ENCODE measurements around the gene ATP10A.

The ATP10A gene

GRCh38 chr15:25686780-25687179, 176.3 kb downstream of the ATP10A start:
- intact Hi-C loops (cut with DNase I) = no loop called here
- peak in 1 of 42 donors; percentile 7 for DNase-seq

DNA sequence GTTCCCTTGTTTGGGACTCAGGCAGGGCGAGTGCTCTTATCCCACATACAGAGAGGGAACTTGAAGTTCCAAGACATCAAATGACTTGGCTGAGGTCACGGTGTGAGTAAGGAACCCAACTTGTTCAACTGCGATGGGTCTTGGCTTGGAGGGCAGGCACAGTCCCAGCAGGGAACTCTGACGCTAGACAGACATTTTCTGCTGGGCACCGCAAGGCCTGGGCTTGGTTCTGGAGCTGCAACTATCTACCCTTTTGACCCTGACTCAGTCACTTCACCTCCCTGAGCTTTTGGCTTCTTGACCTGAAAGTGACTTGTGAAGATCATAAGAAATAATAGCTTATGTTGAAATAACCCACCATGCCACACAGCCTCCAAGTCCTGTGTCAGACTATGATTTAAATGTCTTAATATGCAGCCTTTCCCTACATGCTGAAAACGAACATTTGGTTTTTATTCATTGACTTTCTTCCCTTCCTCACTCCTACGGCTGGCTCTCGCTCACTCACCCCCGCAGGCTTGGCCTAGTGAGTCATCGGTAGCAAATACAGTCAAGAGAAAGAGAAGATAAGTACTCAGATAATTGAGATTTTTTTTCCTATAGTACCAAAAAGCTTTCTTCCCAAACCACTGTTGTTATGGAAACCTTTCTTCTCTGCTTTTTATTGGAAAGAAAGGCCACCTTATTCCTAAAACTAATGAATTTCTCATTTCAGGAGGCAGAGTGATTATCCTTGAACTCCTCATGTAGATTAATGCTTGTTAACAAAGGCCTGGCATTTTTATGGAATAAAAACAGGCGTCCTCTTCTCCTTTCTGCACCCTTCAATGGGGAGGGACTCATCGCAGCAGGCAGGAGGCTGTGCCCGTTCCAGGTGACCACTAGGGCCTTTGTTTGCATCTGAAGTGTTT, 178.4 kb downstream of the ATP10A start:
- intact Hi-C loops (cut with DNase I) = no loop called here
- peak; percentile 35 to 92 (median 72) for DNase-seq

- intact Hi-C loops (cut with DNase I) = no loop called here
- DNase-seq = peak in 2 of 42 donors; percentile 8 to 27
These were observed 179.2 kb downstream of the ATP10A start for GRCh38 chr15:25683911-25684310.

DNA sequence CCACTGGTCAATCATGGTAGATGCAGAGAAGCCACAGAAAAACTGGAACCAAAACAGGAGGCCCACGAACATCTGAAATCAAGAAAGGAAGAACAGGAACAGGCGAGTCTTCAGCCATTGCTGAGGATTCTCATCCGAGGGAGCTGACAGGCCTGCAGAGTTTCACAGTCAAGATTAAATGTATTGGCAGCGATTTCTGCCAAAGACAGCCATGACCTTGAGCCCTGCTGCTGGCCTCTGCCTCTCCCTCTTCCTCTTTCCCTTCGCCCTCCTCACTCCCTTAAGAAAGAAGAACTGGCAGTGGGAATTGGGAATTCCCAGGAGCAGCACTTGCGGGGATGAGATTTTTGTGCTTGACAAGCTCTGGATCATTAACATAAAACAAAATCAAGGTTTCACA, 179.7 kb downstream of the ATP10A start:
- peak in 2 of 42 donors; percentile 5 to 18 for DNase-seq
- intact Hi-C loops (cut with DNase I) = no loop called here

- DNase-seq = peak in 8 of 42 donors; percentile 14 to 60 (median 36)
- intact Hi-C loops (cut with DNase I) = no loop called here
These were observed 180.8 kb downstream of the ATP10A start for GRCh38 chr15:25682340-25682739.

- DNase-seq = peak in 1 of 42 donors; percentile 26
- intact Hi-C loops (cut with DNase I) = no loop called here
These were observed 182.5 kb downstream of the ATP10A start for GRCh38 chr15:25680686-25681025.

DNA sequence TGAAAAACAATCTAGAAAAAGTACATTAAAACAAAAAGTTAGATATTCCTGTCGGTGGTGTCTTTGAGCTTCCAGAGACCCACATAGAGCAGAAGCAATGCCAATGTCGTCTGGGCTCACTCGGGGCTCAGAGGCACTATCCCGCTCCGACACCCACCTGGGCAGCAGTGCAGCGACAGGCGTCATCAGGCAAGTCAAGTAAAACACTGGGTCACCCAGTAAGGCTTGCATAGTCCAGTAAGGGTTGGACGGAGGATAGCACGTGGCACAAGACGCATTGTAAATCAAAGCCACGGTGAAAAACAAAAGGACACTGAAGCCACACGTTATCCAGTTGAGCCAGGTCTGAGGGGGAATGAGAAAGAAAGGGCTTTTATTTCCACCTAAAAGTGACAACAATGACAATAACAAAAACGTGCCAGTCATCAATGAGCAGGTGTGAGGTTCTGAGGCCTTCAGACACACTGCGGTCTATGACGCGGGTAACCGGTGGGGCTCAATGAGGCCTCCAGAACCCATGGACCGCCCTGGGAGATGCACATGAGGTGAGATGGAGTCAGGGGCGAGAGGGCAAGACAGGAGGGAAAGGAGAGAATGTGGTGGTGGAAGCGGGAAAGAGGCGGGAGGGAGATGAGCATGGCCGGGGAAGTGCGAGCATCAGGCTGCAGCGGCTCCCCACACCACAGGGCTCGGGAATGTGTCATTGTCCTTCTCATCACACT, 183.0 kb downstream of the ATP10A start:
- intact Hi-C loops (cut with DNase I) = no loop called here
- peak in 1 of 42 donors; percentile 27 for DNase-seq

DNA sequence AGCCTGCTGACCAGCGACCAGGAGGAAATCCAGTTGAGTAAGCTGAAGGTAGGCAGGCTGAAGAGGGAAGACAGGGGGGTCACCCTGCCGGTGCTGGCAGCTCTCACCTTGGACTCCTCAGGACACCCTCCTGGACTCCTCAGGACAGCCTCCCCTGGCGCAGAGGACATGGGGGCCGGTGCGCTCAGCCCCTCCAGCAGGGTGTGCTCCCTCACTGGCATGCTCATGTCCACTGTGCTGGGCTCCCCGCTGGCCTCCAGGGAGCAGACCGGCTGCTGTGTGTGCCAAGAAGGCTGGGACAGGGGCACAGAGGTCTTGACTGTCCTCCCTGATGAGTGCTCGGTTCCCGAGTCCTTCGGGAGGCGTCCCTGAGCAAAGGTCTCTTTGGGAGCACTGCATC, 183.6 kb downstream of the ATP10A start:
- peak in 1 of 42 donors; percentile 28 for DNase-seq
- intact Hi-C loops (cut with DNase I) = no loop called here

- intact Hi-C loops (cut with DNase I) = no loop called here
These were observed 184.6 kb downstream of the ATP10A start for GRCh38 chr15:25678500-25678855.

GRCh38 chr15:25677719-25678499, 185.2 kb downstream of the ATP10A start:
- DNase-seq = peak in 1 of 42 donors; percentile 30
- intact Hi-C loops (cut with DNase I) = no loop called here

More at GRCh38 chr15:25678500-25678855, 184.6 kb downstream of the ATP10A start:
- peak in 1 of 42 donors; percentile 25 for DNase-seq

GRCh38 chr15:25676070-25676469, 187.1 kb downstream of the ATP10A start:
- DNase-seq = no peak
- intact Hi-C loops (cut with DNase I) = no loop called here

GRCh38 chr15:25675396-25675795, 187.7 kb downstream of the ATP10A start:
- intact Hi-C loops (cut with DNase I) = no loop called here
- DNase-seq = no peak

GRCh38 chr15:25674913-25675312, 188.2 kb downstream of the ATP10A start:
- intact Hi-C loops (cut with DNase I) = no loop called here
- peak in 19 of 42 donors; percentile 28 to 70 (median 54) for DNase-seq

DNA sequence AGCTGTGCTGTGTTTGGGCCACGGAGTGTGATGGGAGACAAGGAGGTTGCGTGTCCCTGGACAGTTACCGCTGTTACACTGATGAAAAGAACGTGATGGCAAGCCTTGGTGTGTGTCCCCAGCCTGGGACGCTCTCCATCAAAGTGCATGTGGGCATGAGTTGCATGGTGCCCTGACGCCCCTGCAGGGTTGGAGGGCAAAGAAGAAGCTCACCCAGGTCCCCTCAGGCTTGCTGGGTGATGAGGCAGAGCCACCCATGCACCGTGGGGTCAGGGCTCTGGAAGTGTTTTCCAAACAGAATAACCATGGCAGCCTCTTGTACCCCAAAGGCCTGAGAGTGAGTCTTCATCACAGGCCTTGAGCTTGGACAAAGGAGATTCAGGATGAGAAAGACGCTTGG, 189.2 kb downstream of the ATP10A start:
- intact Hi-C loops (cut with DNase I) = no loop called here
- no peak for DNase-seq

DNA sequence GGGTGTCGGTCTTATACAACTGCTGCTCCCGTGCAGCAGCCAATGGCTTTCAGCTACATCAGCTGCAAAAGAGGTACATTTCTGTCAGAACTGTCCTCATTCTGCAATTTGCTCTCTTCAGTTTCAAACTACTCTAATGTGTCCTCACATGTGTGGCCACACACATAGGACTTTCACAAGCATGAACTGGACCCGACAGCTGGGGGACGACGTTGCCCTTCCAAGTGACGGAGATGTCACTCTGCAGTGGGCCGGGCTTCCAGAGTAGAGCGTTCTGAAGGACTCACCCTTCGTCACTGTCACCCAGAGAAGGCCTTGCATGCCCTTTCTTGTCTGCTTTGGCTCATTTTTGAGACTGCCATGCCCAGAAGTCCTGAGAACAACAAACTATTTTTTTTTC, 189.8 kb downstream of the ATP10A start:
- intact Hi-C loops (cut with DNase I) = no loop called here
- no peak for DNase-seq

DNA sequence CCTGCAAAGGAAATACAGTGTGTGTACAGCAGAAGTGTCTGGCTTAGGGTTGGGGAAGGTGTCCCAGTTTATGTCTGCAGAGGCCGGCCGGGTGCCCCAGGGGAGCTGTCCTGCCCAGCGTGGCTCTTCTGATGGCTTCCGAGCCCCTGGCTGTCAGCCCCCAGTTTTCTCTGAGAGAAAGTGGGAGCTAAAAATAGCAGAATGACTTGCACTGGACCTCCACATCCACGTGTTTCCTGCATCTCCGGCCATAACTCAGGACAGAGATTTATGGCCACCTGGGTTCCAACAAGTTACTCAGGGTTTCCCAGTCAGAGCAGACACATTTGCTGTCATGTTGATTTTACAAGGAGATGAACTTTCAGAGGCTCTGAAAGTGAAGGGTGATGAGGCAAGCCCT, 192.0 kb downstream of the ATP10A start:
- intact Hi-C loops (cut with DNase I) = no loop called here
- no peak for DNase-seq

DNA sequence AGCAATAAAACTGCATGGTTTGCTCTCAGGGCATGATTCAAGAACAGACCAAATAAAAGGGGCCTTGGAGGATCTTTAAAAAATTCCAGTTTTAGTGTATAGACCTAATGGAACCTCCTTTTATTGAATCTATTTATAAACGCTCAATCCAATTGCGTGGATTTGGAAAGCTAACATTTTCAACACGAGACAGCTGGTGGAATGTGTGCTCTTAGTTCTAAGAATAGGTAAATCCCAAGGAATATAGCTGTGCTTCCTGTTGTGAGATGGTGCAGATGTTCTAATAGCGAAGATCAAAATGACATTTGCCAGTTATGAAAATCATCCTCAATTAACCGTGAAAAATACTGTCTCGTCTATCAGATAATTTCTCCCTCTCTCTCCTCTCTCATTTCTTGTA, 192.5 kb downstream of the ATP10A start:
- DNase-seq = no peak
- intact Hi-C loops (cut with DNase I) = no loop called here

- intact Hi-C loops (cut with DNase I) = no loop called here
- peak; percentile 66 to 94 (median 86) for DNase-seq
These were observed 193.0 kb downstream of the ATP10A start for GRCh38 chr15:25670025-25670554.

GRCh38 chr15:25668901-25669300, 194.2 kb downstream of the ATP10A start:
- DNase-seq = no peak
- intact Hi-C loops (cut with DNase I) = no loop called here

Measured in head of caudate nucleus (tissue), 42 donors.